Activated gamma-delta T cell (primary cell): ENCODE results near the gene GPR137B.
"Not testable (repeated sequence)": the region's sequence is repeated elsewhere in the genome, so short reads cannot be mapped to it uniquely, and the experiment has no call there.

ENCODE experiments used
- DNase-seq: peaks from one replicate; lab custom pipeline; 2025; lab: John Stamatoyannopoulos, UW

The GPR137B gene

GRCh38 chr1:236144033-236144432 is 1.7 kb downstream of the GPR137B start:
- DNase-seq, result no peak

- no peak for DNase-seq
These were observed 2.3 kb downstream of the GPR137B start for GRCh38 chr1:236144446-236145150.

- DNase-seq, result no peak
These were observed 4.7 kb downstream of the GPR137B start for GRCh38 chr1:236147068-236147467.

- DNase-seq, result no peak
These were observed 5.5 kb downstream of the GPR137B start for GRCh38 chr1:236147521-236148469.

GRCh38 chr1:236148470-236148845 is 6.1 kb downstream of the GPR137B start:
- DNase-seq, result no peak

- no peak for DNase-seq
These were observed 6.8 kb downstream of the GPR137B start for GRCh38 chr1:236149003-236149595.

- DNase-seq, result no peak
These were observed 7.4 kb downstream of the GPR137B start for GRCh38 chr1:236149696-236150228.

- no peak for DNase-seq
These were observed 8.1 kb downstream of the GPR137B start for GRCh38 chr1:236150311-236150955.

GRCh38 chr1:236150986-236151385 is 8.6 kb downstream of the GPR137B start:
- DNase-seq, result no peak

- DNase-seq, result no peak
These were observed 9.5 kb downstream of the GPR137B start for GRCh38 chr1:236151739-236152424.

GRCh38 chr1:236154126-236154525 is 11.8 kb downstream of the GPR137B start:
- DNase-seq, result no peak

- no peak for DNase-seq
These were observed 12.5 kb downstream of the GPR137B start for GRCh38 chr1:236154671-236155398.

GRCh38 chr1:236155399-236155767 is 13.0 kb downstream of the GPR137B start:
- no peak for DNase-seq

- DNase-seq, result no peak
These were observed 13.6 kb downstream of the GPR137B start for GRCh38 chr1:236155841-236156503.

GRCh38 chr1:236156512-236157208 is 14.3 kb downstream of the GPR137B start:
- no peak for DNase-seq

- DNase-seq, result not testable (repeated sequence)
These were observed 15.7 kb downstream of the GPR137B start for GRCh38 chr1:236158072-236158471.

GRCh38 chr1:236158719-236159118 is 16.4 kb downstream of the GPR137B start:
- no peak for DNase-seq

GRCh38 chr1:236159704-236160539 is 17.6 kb downstream of the GPR137B start:
- DNase-seq, result no peak
